ENCODE measurements around the gene FBXL3. TPM values are rescaled to one million over a fixed set of nuclear protein-coding genes. Genes with fewer than 3 reads are reported as not detected.
A peak's percentile ranks its signal among the peaks of the same experiment; 100 is the strongest.

The FBXL3 gene
- total and polyA plus RNA-seq, 4 donors: 10.2 to 60.4 (median 28.1) TPM

- no peaks in the 10 kb centered on the region for H3K27me3 ChIP-seq (ENCODE audit: control insufficient read depth in 4 of 4, insufficient read depth in 4 of 4, low read length in 3 of 4)
- H3K36me3 ChIP-seq (ENCODE audit: control insufficient read depth in 4 of 4, insufficient read depth in 3 of 4, low read depth in 1 of 4, low read length in 3 of 4): peaks cover 0 to 21% (median 18%) of the 10 kb centered on the region in 4 donors
- H3K4me1 ChIP-seq (ENCODE audit: control insufficient read depth in 4 of 4, insufficient read depth in 4 of 4, low read length in 3 of 4): peaks cover 0 to 17% (median 6%) of the 10 kb centered on the region in 4 donors
- TF ChIP-seq HNF4A (conservative IDR thresholded peaks at IDR 0.05): peak; percentile 67 to 79
- peak; percentile 29 for TF ChIP-seq SP1 (IDR thresholded peaks at IDR 0.05)
- no peak for TF ChIP-seq TAF1 (conservative IDR thresholded peaks at IDR 0.05)
- H3K4me3 ChIP-seq (ENCODE audit: low read depth in 1 of 3, low read length in 3 of 3): no peak overlapping the region
- no peaks in the 10 kb centered on the region for H3K9me3 ChIP-seq (ENCODE audit: control insufficient read depth in 4 of 4, low read length in 3 of 4)
- no peak overlapping the region for H3K27ac ChIP-seq (ENCODE audit: low read depth in 1 of 2, low read length in 2 of 2)
- H3K9ac ChIP-seq (ENCODE audit: low read depth in 1 of 2, low read length in 2 of 2): no peak overlapping the region
- no peak for DNase-seq (ENCODE audit: low spot score)
- WGBS: 66% methylated on average over 2 of the region's 2 CpGs
These were observed 34.4 kb upstream of the FBXL3 start for GRCh38 chr13:77061362-77061761.

GRCh38 chr13:77056886-77057285 lies 29.9 kb upstream of the FBXL3 start:
- H3K27ac ChIP-seq (ENCODE audit: low read depth in 1 of 2, low read length in 2 of 2): peak overlapping the region; percentile 55 to 69
- TF ChIP-seq RXRA (IDR thresholded peaks at IDR 0.05): no peak
- no peak for TF ChIP-seq RAD21 (IDR thresholded peaks at IDR 0.05)
- TF ChIP-seq EGR1 (IDR thresholded peaks at IDR 0.05; ENCODE audit: low read depth in 2 of 2): no peak
- no peak for TF ChIP-seq SP1 (IDR thresholded peaks at IDR 0.05)
- TF ChIP-seq FOXA1 (IDR thresholded peaks at IDR 0.05): no peak
- no peak for TF ChIP-seq YY1 (IDR thresholded peaks at IDR 0.05)
- no peak for TF ChIP-seq GABPA (IDR thresholded peaks at IDR 0.05 in 1 of 2, conservative IDR thresholded peaks at IDR 0.05 in 1 of 2)
- TF ChIP-seq ZBTB33 (IDR thresholded peaks at IDR 0.05): no peak
- TF ChIP-seq TAF1 (conservative IDR thresholded peaks at IDR 0.05): no peak
- no peak for TF ChIP-seq CTCF (IDR thresholded peaks at IDR 0.05; ENCODE audit: low read depth, low read length, missing input control)
- no peak for TF ChIP-seq HNF4A (conservative IDR thresholded peaks at IDR 0.05)
- TF ChIP-seq FOXA2 (IDR thresholded peaks at IDR 0.05): no peak
- no peak for TF ChIP-seq REST (IDR thresholded peaks at IDR 0.05)
- TF ChIP-seq HNF4G (IDR thresholded peaks at IDR 0.05): no peak
- TF ChIP-seq NR2F2 (IDR thresholded peaks at IDR 0.05): no peak
- TF ChIP-seq ATF3 (IDR thresholded peaks at IDR 0.05): no peak
- no peak for TF ChIP-seq JUND (IDR thresholded peaks at IDR 0.05)
- no peak for TF ChIP-seq MAX (IDR thresholded peaks at IDR 0.05)
- peak overlapping the region in 1 of 3 donors; percentile 17 for H3K4me3 ChIP-seq (ENCODE audit: low read depth in 1 of 3, low read length in 3 of 3)
- peaks cover 10 to 48% (median 31%) of the 10 kb centered on the region in 4 donors for H3K4me1 ChIP-seq (ENCODE audit: control insufficient read depth in 4 of 4, insufficient read depth in 4 of 4, low read length in 3 of 4)
- H3K27me3 ChIP-seq (ENCODE audit: control insufficient read depth in 4 of 4, insufficient read depth in 4 of 4, low read length in 3 of 4): no peaks in the 10 kb centered on the region
- no peaks in the 10 kb centered on the region for H3K9me3 ChIP-seq (ENCODE audit: control insufficient read depth in 4 of 4, low read length in 3 of 4)
- DNase-seq (ENCODE audit: low spot score): no peak
- no peak overlapping the region for H3K9ac ChIP-seq (ENCODE audit: low read depth in 1 of 2, low read length in 2 of 2)
- peaks cover 0 to 9% (median 7%) of the 10 kb centered on the region in 4 donors for H3K36me3 ChIP-seq (ENCODE audit: control insufficient read depth in 4 of 4, insufficient read depth in 3 of 4, low read depth in 1 of 4, low read length in 3 of 4)
- WGBS: 42% methylated on average over 3 of the region's 3 CpGs

Measured in liver (tissue), 9 donors.